Natural killer cell (primary cell): ENCODE data around the gene ADGRL4. TPM values are rescaled to one million over a fixed set of nuclear protein-coding genes. Genes with fewer than 3 reads are reported as not detected.

Experiments
- ATAC-seq, 3 donors: fragments of 150-1000 bp in 2 of 3; fragments of 200-7000 bp in 1 of 3; cut with Tn5 transposase; 1 replicate in 1 of 3; 2 replicates in 2 of 3; pipeline ENCODE4 v1.10.0; 2021; ENCODE audit warnings: mild to moderate bottlenecking in 2 of 3, moderate library complexity in 2 of 3
- DNase-seq, 2 donors: peaks; one replicate each; pipeline versions ENCODE4 v3.0.0 to v3.0.0-alpha.2; 2013 to 2021; ENCODE audit warnings: mixed read lengths in 1 of 2
- H3K27ac ChIP-seq: one replicate; pipeline ENCODE4 v1.5.1; 2013; ENCODE audit warnings: mild to moderate bottlenecking, low read length
- H3K27me3 ChIP-seq: one replicate; pipeline ENCODE4 v1.6.1; 2013; ENCODE audit warnings: low read length; ENCODE audit not compliant: control insufficient read depth, insufficient read depth
- H3K36me3 ChIP-seq: one replicate; pipeline ENCODE4 v1.6.1; 2013; ENCODE audit warnings: low read length; ENCODE audit not compliant: control insufficient read depth, insufficient read depth
- H3K4me1 ChIP-seq: one replicate; pipeline ENCODE4 v1.6.1; 2013; ENCODE audit warnings: low read length; ENCODE audit not compliant: control insufficient read depth, insufficient read depth
- H3K4me3 ChIP-seq: one replicate; pipeline ENCODE4 v1.5.1; 2013; ENCODE audit warnings: low read length
- H3K9me3 ChIP-seq: one replicate; pipeline ENCODE4 v1.6.1; 2013; ENCODE audit warnings: low read length; ENCODE audit not compliant: control insufficient read depth, insufficient read depth
- H3K27ac Mint-ChIP-seq, 2 donors: one replicate each; pipeline ENCODE4 v1.8.0; 2022; ENCODE audit warnings: mild to moderate bottlenecking in 2 of 2, mixed read lengths in 2 of 2, moderate library complexity in 1 of 2
- H3K27me3 Mint-ChIP-seq, 2 donors: one replicate each; pipeline ENCODE4 v1.8.0; 2022; ENCODE audit warnings: low read depth in 2 of 2, mixed read lengths in 2 of 2
- H3K36me3 Mint-ChIP-seq: one replicate; pipeline ENCODE4 v1.8.0; 2022; ENCODE audit warnings: mixed read lengths
- H3K4me1 Mint-ChIP-seq, 2 donors: one replicate each; pipeline ENCODE4 v1.8.0; 2022; ENCODE audit warnings: mixed read lengths in 2 of 2
- H3K4me3 Mint-ChIP-seq: one replicate; pipeline ENCODE4 v1.8.0; 2022; ENCODE audit warnings: mild to moderate bottlenecking, moderate library complexity, mixed read lengths
- H3K9me3 Mint-ChIP-seq, 2 donors: one replicate each; pipeline ENCODE4 v1.8.0; 2022; ENCODE audit warnings: mixed read lengths in 2 of 2
- WGBS: methylation state at CpG from one replicate; pipeline ENCODE4 v1.1.7; 2013; ENCODE audit warnings: missing lambda C conversion rate; ENCODE audit not compliant: insufficient coverage; 5-methylcytosine and 5-hydroxymethylcytosine counted together
- intact Hi-C: fragments of 100-400 bp; cut with micrococcal nuclease; formaldehyde crosslinking; loops from one replicate; pipeline ENCODE4 v1.14.2; 2022
- total RNA-seq, 4 donors: library from RNA; stranded (reverse); fragments of 120-200 nt in 1 of 4; gene quantifications; one replicate each; pipeline versions ENCODE4 v1.2.3 to v1.2.4, GENCODE V29; 2013 to 2022
- TF ChIP-seq, protein P1 (sequence below): fragments of 200-600 bp; IDR thresholded peaks from one replicate; pipeline ENCODE4 v1.8.0; 2022; ENCODE audit warnings: antibody characterized with exemption

ADGRL4 gene
- total RNA-seq, 3 donors from 2014 or later (not counting 1 experiment from before 2014, with no cell fraction given): not detected

DNA sequence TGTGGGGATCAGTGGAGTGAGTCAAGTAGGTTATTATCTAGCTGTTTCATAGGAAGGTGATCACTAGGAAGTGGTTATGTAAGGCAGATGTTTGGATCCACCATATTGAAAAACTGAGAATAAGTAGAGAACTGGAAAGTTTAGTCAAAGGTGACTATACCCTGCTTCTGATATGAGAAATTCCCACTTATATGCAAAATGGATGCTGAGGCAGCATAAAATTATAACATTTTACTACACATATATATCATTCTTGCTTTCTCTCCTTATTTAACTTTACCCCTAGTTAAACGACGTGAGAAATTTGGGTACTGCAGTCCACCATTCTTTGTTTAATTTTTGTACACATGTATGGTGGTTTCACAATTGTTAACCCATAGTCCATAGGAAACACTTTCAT is 142.4 kb downstream of the ADGRL4 start:
- no peaks in the 10 kb centered on the region for H3K36me3 ChIP-seq
- H3K4me3 Mint-ChIP-seq: no peak overlapping the region
- no CpG with 5 or more reads among the region's 2 CpGs for WGBS
- TF ChIP-seq, protein P1, sequence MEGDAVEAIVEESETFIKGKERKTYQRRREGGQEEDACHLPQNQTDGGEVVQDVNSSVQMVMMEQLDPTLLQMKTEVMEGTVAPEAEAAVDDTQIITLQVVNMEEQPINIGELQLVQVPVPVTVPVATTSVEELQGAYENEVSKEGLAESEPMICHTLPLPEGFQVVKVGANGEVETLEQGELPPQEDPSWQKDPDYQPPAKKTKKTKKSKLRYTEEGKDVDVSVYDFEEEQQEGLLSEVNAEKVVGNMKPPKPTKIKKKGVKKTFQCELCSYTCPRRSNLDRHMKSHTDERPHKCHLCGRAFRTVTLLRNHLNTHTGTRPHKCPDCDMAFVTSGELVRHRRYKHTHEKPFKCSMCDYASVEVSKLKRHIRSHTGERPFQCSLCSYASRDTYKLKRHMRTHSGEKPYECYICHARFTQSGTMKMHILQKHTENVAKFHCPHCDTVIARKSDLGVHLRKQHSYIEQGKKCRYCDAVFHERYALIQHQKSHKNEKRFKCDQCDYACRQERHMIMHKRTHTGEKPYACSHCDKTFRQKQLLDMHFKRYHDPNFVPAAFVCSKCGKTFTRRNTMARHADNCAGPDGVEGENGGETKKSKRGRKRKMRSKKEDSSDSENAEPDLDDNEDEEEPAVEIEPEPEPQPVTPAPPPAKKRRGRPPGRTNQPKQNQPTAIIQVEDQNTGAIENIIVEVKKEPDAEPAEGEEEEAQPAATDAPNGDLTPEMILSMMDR: no peak
- H3K27me3 ChIP-seq: no peaks in the 10 kb centered on the region
- no peak for ATAC-seq
- no peaks in the 10 kb centered on the region for H3K9me3 ChIP-seq
- H3K4me1 Mint-ChIP-seq: no peaks in the 10 kb centered on the region
- no peak overlapping the region for H3K4me3 ChIP-seq
- H3K27ac ChIP-seq: no peak overlapping the region
- no peaks in the 10 kb centered on the region for H3K4me1 ChIP-seq
- no peaks in the 10 kb centered on the region for H3K27me3 Mint-ChIP-seq
- H3K36me3 Mint-ChIP-seq: no peaks in the 10 kb centered on the region
- intact Hi-C loops: no loop called here
- DNase-seq: no peak
- H3K27ac Mint-ChIP-seq: no peak overlapping the region
- peaks cover 8 to 12% of the 10 kb centered on the region in 2 donors for H3K9me3 Mint-ChIP-seq

GRCh38 chr1:78856096-78856495 is 150.4 kb downstream of the ADGRL4 start:
- intact Hi-C loops: no loop called here
- Histone ChIP-seq H3K4me3 (no peak overlapping the region), H3K27me3 (no peaks in the 10 kb centered on the region), H3K9me3 (no peaks in the 10 kb centered on the region), H3K36me3 (no peaks in the 10 kb centered on the region), H3K4me1 (no peaks in the 10 kb centered on the region), H3K27ac (no peak overlapping the region)
- Mint-ChIP-seq H3K9me3 (peaks cover 18 to 19% of the 10 kb centered on the region in 2 donors), H3K27ac (no peak overlapping the region), H3K4me1 (no peaks in the 10 kb centered on the region), H3K36me3 (no peaks in the 10 kb centered on the region), H3K4me3 (no peak overlapping the region), H3K27me3 (no peaks in the 10 kb centered on the region)
- TF ChIP-seq, protein P1: no peak
- ATAC-seq (no peak), DNase-seq (no peak)
- WGBS: no CpG with 5 or more reads among the region's 2 CpGs

DNA sequence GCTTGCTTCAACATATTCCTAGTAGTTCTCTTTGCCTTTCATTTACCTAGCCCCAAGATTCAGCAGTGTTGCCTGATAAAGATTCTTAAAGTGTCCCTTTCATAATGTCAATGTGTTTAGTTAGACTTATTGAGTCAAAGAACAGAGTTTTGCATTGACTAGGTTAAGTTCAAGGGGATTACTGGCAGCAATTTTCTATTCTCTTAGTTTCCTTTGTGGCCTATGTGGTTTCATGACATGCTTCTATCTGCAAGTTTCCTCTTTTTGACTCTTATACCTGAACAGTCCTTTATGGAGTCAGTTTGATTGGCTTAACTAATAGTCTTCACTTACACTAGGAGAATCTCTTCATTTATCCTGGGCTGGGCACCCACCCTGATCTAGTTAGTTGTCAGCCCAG is 151.3 kb downstream of the ADGRL4 start:
- Histone ChIP-seq H3K27me3 (no peaks in the 10 kb centered on the region), H3K27ac (no peak overlapping the region), H3K36me3 (no peaks in the 10 kb centered on the region), H3K4me3 (no peak overlapping the region), H3K4me1 (no peaks in the 10 kb centered on the region), H3K9me3 (no peaks in the 10 kb centered on the region)
- no peak for ATAC-seq
- Mint-ChIP-seq H3K27ac (no peak overlapping the region), H3K4me1 (no peaks in the 10 kb centered on the region), H3K9me3 (peaks cover 17 to 18% of the 10 kb centered on the region in 2 donors), H3K27me3 (no peaks in the 10 kb centered on the region), H3K4me3 (no peak overlapping the region), H3K36me3 (no peaks in the 10 kb centered on the region)
- DNase-seq: no peak
- intact Hi-C loops: no loop called here
- TF ChIP-seq, protein P1: no peak

DNA sequence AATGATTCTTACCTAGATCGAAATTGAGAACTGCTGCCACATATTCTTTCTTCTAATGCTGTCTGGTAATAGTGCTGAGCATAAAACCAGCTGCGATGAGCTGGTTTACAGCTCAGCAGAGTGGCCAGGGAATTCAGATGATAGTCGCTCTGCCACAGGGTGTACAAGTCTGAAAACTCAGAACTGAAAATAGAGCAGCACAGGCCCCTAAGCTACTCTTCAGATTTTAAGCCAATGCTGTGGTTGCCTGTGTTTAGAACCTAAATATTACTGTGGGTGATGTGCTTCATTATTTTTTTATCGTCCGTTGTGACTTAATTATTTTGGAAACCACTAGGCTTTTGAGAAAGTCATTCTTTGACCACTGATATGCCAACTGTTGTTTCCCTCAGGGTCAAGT is 152.0 kb downstream of the ADGRL4 start:
- DNase-seq (no peak), ATAC-seq (no peak)
- no peaks in the 10 kb centered on the region for H3K4me1 Mint-ChIP-seq
- 78% methylated on average over 5 of the region's 5 CpGs for WGBS
- no peak overlapping the region for H3K4me3 Mint-ChIP-seq
- Histone ChIP-seq H3K9me3 (no peaks in the 10 kb centered on the region), H3K36me3 (no peaks in the 10 kb centered on the region), H3K4me1 (no peaks in the 10 kb centered on the region), H3K27me3 (no peaks in the 10 kb centered on the region), H3K4me3 (no peak overlapping the region), H3K27ac (no peak overlapping the region)
- intact Hi-C loops: no loop called here
- H3K9me3 Mint-ChIP-seq: peaks cover 16 to 17% of the 10 kb centered on the region in 2 donors
- no peaks in the 10 kb centered on the region for H3K36me3 Mint-ChIP-seq
- TF ChIP-seq, protein P1: no peak
- no peaks in the 10 kb centered on the region for H3K27me3 Mint-ChIP-seq
- no peak overlapping the region for H3K27ac Mint-ChIP-seq
